AG09309 (cell line): ENCODE data around the gene BCL6B.

Experiments used
- DNase-seq: peaks from one replicate; pipeline ENCODE4 v3.0.0-alpha.2; 2010; ENCODE audit warnings: low read depth
- H3K4me3 ChIP-seq: 2 replicates; pipeline ENCODE4 v1.5.1; 2011; ENCODE audit warnings: mild to moderate bottlenecking, low read depth, low read length, moderate library complexity; ENCODE audit not compliant: control insufficient read depth
- TF ChIP-seq, protein P1 (sequence below): IDR thresholded peaks from 2 replicates; pipeline ENCODE4 v1.5.1; 2011; ENCODE audit warnings: mild to moderate bottlenecking, low read depth, low read length, inconsistent platforms; ENCODE audit not compliant: insufficient read depth, control insufficient read depth; ENCODE audit errors: missing control alignments

Gene BCL6B

DNA sequence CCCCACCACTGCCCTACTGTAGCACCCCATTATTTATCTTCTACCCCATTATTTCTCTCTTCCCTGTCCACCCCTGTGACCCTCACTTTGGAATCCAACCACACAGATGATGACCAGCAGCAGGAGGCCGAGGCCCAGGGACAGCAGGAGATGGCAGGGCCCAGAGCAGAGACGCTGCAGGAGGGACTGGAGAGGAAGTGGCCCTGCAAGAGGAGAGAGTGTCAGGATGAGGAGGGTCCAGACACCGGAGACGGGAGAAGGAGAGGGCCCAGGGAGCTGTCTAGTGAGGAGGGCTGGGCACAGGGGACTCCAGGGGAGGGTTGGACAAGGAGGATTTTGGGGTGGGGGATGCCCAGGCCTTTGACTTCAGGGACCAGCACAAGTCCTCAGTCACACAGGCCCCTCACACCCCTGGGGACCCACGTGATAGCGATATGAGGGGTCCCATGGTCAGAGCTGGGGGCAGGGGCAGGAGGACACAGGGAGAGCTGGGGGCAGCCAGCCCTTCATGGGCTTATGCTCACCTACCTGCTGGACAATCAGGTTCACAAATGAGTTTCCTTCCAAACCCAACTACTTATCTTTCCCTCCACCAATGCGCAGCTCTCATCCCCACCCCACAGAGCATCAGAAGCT, 55.2 kb downstream of the BCL6B start:
- no peak for DNase-seq
- TF ChIP-seq, protein P1, sequence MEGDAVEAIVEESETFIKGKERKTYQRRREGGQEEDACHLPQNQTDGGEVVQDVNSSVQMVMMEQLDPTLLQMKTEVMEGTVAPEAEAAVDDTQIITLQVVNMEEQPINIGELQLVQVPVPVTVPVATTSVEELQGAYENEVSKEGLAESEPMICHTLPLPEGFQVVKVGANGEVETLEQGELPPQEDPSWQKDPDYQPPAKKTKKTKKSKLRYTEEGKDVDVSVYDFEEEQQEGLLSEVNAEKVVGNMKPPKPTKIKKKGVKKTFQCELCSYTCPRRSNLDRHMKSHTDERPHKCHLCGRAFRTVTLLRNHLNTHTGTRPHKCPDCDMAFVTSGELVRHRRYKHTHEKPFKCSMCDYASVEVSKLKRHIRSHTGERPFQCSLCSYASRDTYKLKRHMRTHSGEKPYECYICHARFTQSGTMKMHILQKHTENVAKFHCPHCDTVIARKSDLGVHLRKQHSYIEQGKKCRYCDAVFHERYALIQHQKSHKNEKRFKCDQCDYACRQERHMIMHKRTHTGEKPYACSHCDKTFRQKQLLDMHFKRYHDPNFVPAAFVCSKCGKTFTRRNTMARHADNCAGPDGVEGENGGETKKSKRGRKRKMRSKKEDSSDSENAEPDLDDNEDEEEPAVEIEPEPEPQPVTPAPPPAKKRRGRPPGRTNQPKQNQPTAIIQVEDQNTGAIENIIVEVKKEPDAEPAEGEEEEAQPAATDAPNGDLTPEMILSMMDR: no peak
- no peak overlapping the region for H3K4me3 ChIP-seq

DNA sequence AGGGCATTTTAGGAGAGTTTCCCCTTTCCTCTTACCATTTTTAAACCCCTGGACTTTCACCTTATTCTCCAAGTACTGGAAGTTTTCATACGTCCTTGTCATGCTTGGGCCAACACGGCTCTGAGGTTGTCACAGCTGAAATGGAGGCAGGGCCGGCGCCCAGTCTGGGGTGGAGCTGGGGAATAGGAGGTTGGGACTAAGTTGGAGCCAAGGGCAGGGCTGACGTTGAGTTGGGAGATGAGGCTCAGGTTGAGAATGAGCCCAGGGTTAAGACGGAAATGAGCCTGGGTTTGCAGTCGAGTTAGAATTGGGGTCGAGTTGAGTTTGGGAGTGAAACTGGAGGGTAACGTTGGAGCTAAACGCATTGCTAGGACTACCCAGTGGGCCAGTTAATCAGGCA, 55.9 kb downstream of the BCL6B start:
- TF ChIP-seq, protein P1: no peak
- no peak for DNase-seq
- H3K4me3 ChIP-seq: no peak overlapping the region
